OCI-LY3 (cell line): Measurements from ENCODE around the gene SNCAIP.

Experiments used
- EZH2phosphoT487 ChIP-seq: fragments of 200-600 bp; shearing (Covaris generic); IDR thresholded peaks from 2 replicates; pipeline ENCODE4 v1.6.1; 2018; ENCODE audit warnings: antibody characterized with exemption, mixed run types, low read depth
- TF ChIP-seq, protein P1 (sequence below): fragments of 200-600, 300-600 bp; sonication (generic); IDR thresholded peaks from 2 replicates; pipeline ENCODE4 v1.5.1; 2014; ENCODE audit warnings: antibody characterized with exemption, low read length, low read depth

GRCh38 chr5:122358372-122358979 is 46.4 kb downstream of the SNCAIP start:
- TF ChIP-seq, protein P1, sequence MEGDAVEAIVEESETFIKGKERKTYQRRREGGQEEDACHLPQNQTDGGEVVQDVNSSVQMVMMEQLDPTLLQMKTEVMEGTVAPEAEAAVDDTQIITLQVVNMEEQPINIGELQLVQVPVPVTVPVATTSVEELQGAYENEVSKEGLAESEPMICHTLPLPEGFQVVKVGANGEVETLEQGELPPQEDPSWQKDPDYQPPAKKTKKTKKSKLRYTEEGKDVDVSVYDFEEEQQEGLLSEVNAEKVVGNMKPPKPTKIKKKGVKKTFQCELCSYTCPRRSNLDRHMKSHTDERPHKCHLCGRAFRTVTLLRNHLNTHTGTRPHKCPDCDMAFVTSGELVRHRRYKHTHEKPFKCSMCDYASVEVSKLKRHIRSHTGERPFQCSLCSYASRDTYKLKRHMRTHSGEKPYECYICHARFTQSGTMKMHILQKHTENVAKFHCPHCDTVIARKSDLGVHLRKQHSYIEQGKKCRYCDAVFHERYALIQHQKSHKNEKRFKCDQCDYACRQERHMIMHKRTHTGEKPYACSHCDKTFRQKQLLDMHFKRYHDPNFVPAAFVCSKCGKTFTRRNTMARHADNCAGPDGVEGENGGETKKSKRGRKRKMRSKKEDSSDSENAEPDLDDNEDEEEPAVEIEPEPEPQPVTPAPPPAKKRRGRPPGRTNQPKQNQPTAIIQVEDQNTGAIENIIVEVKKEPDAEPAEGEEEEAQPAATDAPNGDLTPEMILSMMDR, result no peak
- TF ChIP-seq EZH2phosphoT487, result no peak
